Suprapubic skin (tissue), 4 donors: ENCODE data around the gene EML3. TPM values are rescaled to one million over a fixed set of nuclear protein-coding genes. Genes with fewer than 3 reads are reported as not detected.

Source experiments
- DNase-seq, 2 donors: peaks; one replicate each; pipeline ENCODE4 v3.0.0-alpha.2; 2019; ENCODE audit warnings: low spot score in 2 of 2
- H3K27ac ChIP-seq: fragments of 200-600 bp; sonication (generic); one replicate; pipeline ENCODE4 v1.5.1; 2019
- H3K27me3 ChIP-seq: fragments of 200-600 bp; sonication (generic); one replicate; pipeline ENCODE4 v1.5.1; 2019
- H3K36me3 ChIP-seq: fragments of 200-600 bp; sonication (generic); one replicate; pipeline ENCODE4 v1.5.1; 2019
- H3K4me1 ChIP-seq: fragments of 200-600 bp; sonication (generic); one replicate; pipeline ENCODE4 v1.5.1; 2019
- H3K4me3 ChIP-seq: fragments of 200-600 bp; sonication (generic); one replicate; pipeline ENCODE4 v1.5.1; 2019; ENCODE audit warnings: mild to moderate bottlenecking
- H3K9me3 ChIP-seq: fragments of 200-600 bp; sonication (generic); one replicate; pipeline ENCODE4 v1.5.1; 2019
- CTCF ChIP-seq, 2 donors: fragments of 200-600 bp in 1 of 2; fragments of 450-650 bp in 1 of 2; sonication (generic) in 1 of 2; IDR thresholded peaks; one replicate each; pipeline ENCODE4 v1.5.1; 2016 to 2019; ENCODE audit warnings: antibody characterized with exemption in 2 of 2, mild to moderate bottlenecking in 1 of 2, moderate library complexity in 1 of 2
- EP300 ChIP-seq: sonication (generic); formaldehyde crosslinking; IDR thresholded peaks from one replicate; pipeline ENCODE4 v1.6.1; 2017; ENCODE audit warnings: antibody characterized with exemption
- POLR2A ChIP-seq, 2 donors: fragments of 450-650 bp; IDR thresholded peaks; one replicate each; pipeline ENCODE4 v1.6.1; 2017; ENCODE audit warnings: antibody characterized with exemption in 2 of 2, mild to moderate bottlenecking in 2 of 2, moderate library complexity in 2 of 2
- POLR2AphosphoS5 ChIP-seq, 3 donors: sonication (generic); formaldehyde crosslinking; IDR thresholded peaks; one replicate each; pipeline ENCODE4 v1.6.1; 2017; ENCODE audit warnings: antibody characterized with exemption in 3 of 3
- WGBS: methylation state at CpG from one replicate; pipeline ENCODE4 v1.1.5; 2018; 5-methylcytosine and 5-hydroxymethylcytosine counted together
- total RNA-seq, 4 donors: library from RNA; depleted of rRNA; stranded (reverse); fragments of >200 nt; gene quantifications; one replicate each; pipeline ENCODE4 v1.1.0, GENCODE V29; 2016

Gene EML3
- total RNA-seq, 4 donors from 2014 or later, result 43.1 to 74.8 (median 55.8) TPM

GRCh38 chr11:62556875-62557631, 55.5 kb downstream of the EML3 start:
- H3K27me3 ChIP-seq, result no peaks in the 10 kb centered on the region
- no peak for DNase-seq
- TF ChIP-seq POLR2AphosphoS5 (IDR thresholded peaks at IDR 0.05), result no peak
- no peak for TF ChIP-seq CTCF (IDR thresholded peaks at IDR 0.05)
- TF ChIP-seq POLR2A (IDR thresholded peaks at IDR 0.05), result no peak
- TF ChIP-seq EP300, result no peak
- WGBS, result 15% methylated on average over 3 of the region's 3 CpGs
- H3K36me3 ChIP-seq, result peaks cover 23% of the 10 kb centered on the region
- peak overlapping the region; percentile 29 for H3K4me3 ChIP-seq
- no peaks in the 10 kb centered on the region for H3K9me3 ChIP-seq
- peak overlapping the region; percentile 98 for H3K27ac ChIP-seq
- H3K4me1 ChIP-seq, result peaks cover 92% of the 10 kb centered on the region

- H3K4me1 ChIP-seq, result peaks cover 97% of the 10 kb centered on the region
- peaks cover 20% of the 10 kb centered on the region for H3K36me3 ChIP-seq
- no peaks in the 10 kb centered on the region for H3K9me3 ChIP-seq
- peak overlapping the region; percentile 98 for H3K27ac ChIP-seq
- H3K4me3 ChIP-seq, result peak overlapping the region; percentile 29
- H3K27me3 ChIP-seq, result no peaks in the 10 kb centered on the region
- WGBS, result 9% methylated on average over 14 of the region's 14 CpGs
- TF ChIP-seq CTCF (IDR thresholded peaks at IDR 0.05), result no peak
- TF ChIP-seq POLR2AphosphoS5 (IDR thresholded peaks at IDR 0.05), result peak in 2 of 3 donors; percentile 60 to 65
- peak; percentile 97 for DNase-seq
Observed at GRCh38 chr11:62556108-62556874, 56.3 kb downstream of the EML3 start.

GRCh38 chr11:62555464-62556107, 57.0 kb downstream of the EML3 start:
- whole genome bisulfite sequencing, result 8% methylated on average over 4 of the region's 4 CpGs
- Histone ChIP-seq H3K27me3 (no peaks in the 10 kb centered on the region), H3K4me1 (peaks cover 97% of the 10 kb centered on the region), H3K4me3 (peak overlapping the region; percentile 29), H3K9me3 (no peaks in the 10 kb centered on the region), H3K27ac (peak overlapping the region; percentile 98), H3K36me3 (peaks cover 20% of the 10 kb centered on the region)
- no peak for TF ChIP-seq POLR2A (IDR thresholded peaks at IDR 0.05)
- no peak for TF ChIP-seq EP300
- no peak for TF ChIP-seq POLR2AphosphoS5 (IDR thresholded peaks at IDR 0.05)
- no peak for TF ChIP-seq CTCF (IDR thresholded peaks at IDR 0.05)
- DNase-seq, result peak in 1 of 2 donors; percentile 74

- Histone ChIP-seq H3K36me3 (peaks cover 15% of the 10 kb centered on the region), H3K4me3 (peak overlapping the region; percentile 36), H3K4me1 (peaks cover 95% of the 10 kb centered on the region), H3K27ac (peak overlapping the region; percentile 98), H3K27me3 (no peaks in the 10 kb centered on the region), H3K9me3 (no peaks in the 10 kb centered on the region)
- DNase-seq, result peak in 1 of 2 donors; percentile 85
- WGBS, result 20% methylated on average over 6 of the region's 7 CpGs
- TF ChIP-seq POLR2A (IDR thresholded peaks at IDR 0.05), result no peak
- TF ChIP-seq EP300, result no peak
- no peak for TF ChIP-seq POLR2AphosphoS5 (IDR thresholded peaks at IDR 0.05)
- TF ChIP-seq CTCF (IDR thresholded peaks at IDR 0.05), result no peak
Observed at GRCh38 chr11:62554387-62555167, 58.0 kb downstream of the EML3 start.
